GM10248 (cell line): ENCODE measurements around the gene INO80C.
"Not testable (repeated sequence)": the region's sequence is repeated elsewhere in the genome, so short reads cannot be mapped to it uniquely, and the experiment has no call there.

Experiments
- CTCF ChIA-PET: fragments of 300-600 bp; sonication (Branson Sonifier 250); formaldehyde crosslinking; extraction: SDS; loops from one replicate; lab custom pipeline; 2021; ENCODE audit warnings: antibody characterized with exemption; lab: Yijun Ruan, JAX
- POLR2A ChIA-PET: fragments of 350-650 bp; sonication (Branson Sonifier 250); formaldehyde crosslinking; extraction: SDS; loops from one replicate; lab custom pipeline; 2020; ENCODE audit warnings: antibody characterized with exemption; lab: Yijun Ruan, JAX
- DNase-seq: peaks from one replicate; pipeline ENCODE4 v3.0.0; 2012; ENCODE audit errors: extremely low spot score
- CTCF ChIP-seq: IDR thresholded peaks from 2 replicates; pipeline ENCODE4 v1.5.1; 2012; ENCODE audit warnings: mild to moderate bottlenecking, low read depth; ENCODE audit errors: extremely low read depth, missing control alignments, control extremely low read depth

INO80C gene

GRCh38 chr18:35491700-35492077, 6.1 kb downstream of the INO80C start:
- ChIA-PET POLR2A (no interaction called here), CTCF (interaction anchor here (1.2 to 2.0 kb wide), 4 partner anchors 13 to 78 kb away, joined by 3 to 7 read pairs (median 4); no protein-coding TSS in a partner anchor)
- no peak for TF ChIP-seq CTCF
- DNase-seq = no peak

GRCh38 chr18:35490894-35491699, 6.7 kb downstream of the INO80C start:
- CTCF ChIA-PET = interaction anchor here (1.2 to 2.0 kb wide), 4 partner anchors 12 to 77 kb away, joined by 3 to 7 read pairs (median 4); no protein-coding TSS in a partner anchor
- TF ChIP-seq CTCF = no peak
- no peak for DNase-seq
- POLR2A ChIA-PET = no interaction called here

- TF ChIP-seq CTCF = no peak
- POLR2A ChIA-PET = no interaction called here
- CTCF ChIA-PET = interaction anchor here (0.7 to 2.0 kb wide), 2 partner anchors 11 to 13 kb away, joined by 3 to 7 read pairs; no protein-coding TSS in a partner anchor
- no peak for DNase-seq
Observed at GRCh38 chr18:35489913-35490490, 7.8 kb downstream of the INO80C start.

GRCh38 chr18:35489281-35489680, 8.5 kb downstream of the INO80C start:
- DNase-seq, CTCF ChIA-PET, POLR2A ChIA-PET: not testable (repeated sequence)

- DNase-seq, POLR2A ChIA-PET: not testable (repeated sequence)
- CTCF ChIA-PET = interaction anchor here (2.8 kb wide), 1 partner anchor 15 kb away, joined by 7 read pairs; no protein-coding TSS in a partner anchor
Observed at GRCh38 chr18:35488396-35488795, 9.4 kb downstream of the INO80C start.

- POLR2A ChIA-PET = interaction anchor here (0.6 kb wide), 1 partner anchor 1489 kb away, joined by 3 read pairs; no protein-coding TSS in a partner anchor
- DNase-seq = not testable (repeated sequence)
- CTCF ChIA-PET = interaction anchor here (2.8 kb wide), 1 partner anchor 14 kb away, joined by 7 read pairs; no protein-coding TSS in a partner anchor
Observed at GRCh38 chr18:35487525-35487924, 10.2 kb downstream of the INO80C start.

- ChIA-PET POLR2A (no interaction called here), CTCF (interaction anchor here (2.8 kb wide), 1 partner anchor 12 kb away, joined by 7 read pairs; no protein-coding TSS in a partner anchor)
- no peak for DNase-seq
- TF ChIP-seq CTCF = no peak
Observed at GRCh38 chr18:35485852-35486251, 11.9 kb downstream of the INO80C start.

GRCh38 chr18:35484034-35484433, 13.7 kb downstream of the INO80C start:
- ChIA-PET CTCF (interaction anchor here (0.9 to 1.1 kb wide), 2 partner anchors 14 to 15 kb away, joined by 3 to 4 read pairs; partner anchors contain the start of gene INO80C), POLR2A (interaction anchor here (1.1 kb wide), 2 partner anchors 10 to 18 kb away, joined by 3 read pairs; no protein-coding TSS in a partner anchor)
- TF ChIP-seq CTCF = no peak
- DNase-seq = no peak
